Activated naive CD8-positive, alpha-beta T cell treated with anti-CD3 and anti-CD28 coated beads for 36 hours (primary cell): ENCODE measurements around the gene ZNF768. TPM values are rescaled to one million over a fixed set of nuclear protein-coding genes. Genes with fewer than 3 reads are reported as not detected.

Source experiments
- DNase-seq: peaks from one replicate; pipeline ENCODE4 v3.0.0; 2021
- H3K27ac Mint-ChIP-seq: one replicate; pipeline ENCODE4 v1.8.0; 2022; ENCODE audit warnings: mild to moderate bottlenecking, moderate library complexity, mixed read lengths
- H3K27me3 Mint-ChIP-seq: one replicate; pipeline ENCODE4 v1.8.0; 2022; ENCODE audit warnings: mild to moderate bottlenecking, mixed read lengths
- H3K36me3 Mint-ChIP-seq: one replicate; pipeline ENCODE4 v1.8.0; 2021; ENCODE audit warnings: mild to moderate bottlenecking, mixed read lengths
- H3K4me1 Mint-ChIP-seq: one replicate; pipeline ENCODE4 v1.8.0; 2021; ENCODE audit warnings: mixed read lengths
- H3K4me3 Mint-ChIP-seq: one replicate; pipeline ENCODE4 v1.8.0; 2022; ENCODE audit warnings: mild to moderate bottlenecking, moderate library complexity, mixed read lengths
- H3K9me3 Mint-ChIP-seq: one replicate; pipeline ENCODE4 v1.8.0; 2022; ENCODE audit warnings: mixed read lengths
- total RNA-seq, 2 experiments: library from RNA; stranded (reverse); gene quantifications; one replicate each; pipeline ENCODE4 v1.2.3, GENCODE V29; 2021

ZNF768 gene
- total RNA-seq, 2 experiments from 2014 or later = 11.4 to 11.8 TPM

DNA sequence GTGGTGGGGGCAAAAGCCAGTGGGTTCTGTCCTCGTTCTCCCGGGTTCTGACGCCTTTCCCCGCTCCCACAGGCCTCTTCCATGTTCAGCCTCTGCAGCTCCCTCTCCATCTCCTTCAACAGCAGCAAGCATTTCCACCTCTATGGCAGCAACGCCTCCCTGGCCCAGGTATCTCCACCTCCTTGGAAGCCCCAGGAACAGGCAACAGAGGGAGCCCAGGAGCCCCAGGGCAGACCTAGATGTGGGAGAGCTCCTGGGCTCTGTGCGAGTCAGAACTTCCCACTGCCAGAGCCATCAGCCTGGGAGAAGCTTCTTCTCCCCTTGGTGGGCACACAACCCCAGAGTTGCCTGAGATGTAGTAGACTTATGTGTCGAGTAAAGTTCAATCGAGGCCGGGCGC is 7.8 kb downstream of the ZNF768 start:
- no peaks in the 10 kb centered on the region for H3K9me3 Mint-ChIP-seq
- H3K4me1 Mint-ChIP-seq = peaks cover 11% of the 10 kb centered on the region
- peak overlapping the region; percentile 20 for H3K27ac Mint-ChIP-seq
- no peak overlapping the region for H3K4me3 Mint-ChIP-seq
- no peak for DNase-seq
- H3K36me3 Mint-ChIP-seq = peaks cover 56% of the 10 kb centered on the region
- no peaks in the 10 kb centered on the region for H3K27me3 Mint-ChIP-seq

DNA sequence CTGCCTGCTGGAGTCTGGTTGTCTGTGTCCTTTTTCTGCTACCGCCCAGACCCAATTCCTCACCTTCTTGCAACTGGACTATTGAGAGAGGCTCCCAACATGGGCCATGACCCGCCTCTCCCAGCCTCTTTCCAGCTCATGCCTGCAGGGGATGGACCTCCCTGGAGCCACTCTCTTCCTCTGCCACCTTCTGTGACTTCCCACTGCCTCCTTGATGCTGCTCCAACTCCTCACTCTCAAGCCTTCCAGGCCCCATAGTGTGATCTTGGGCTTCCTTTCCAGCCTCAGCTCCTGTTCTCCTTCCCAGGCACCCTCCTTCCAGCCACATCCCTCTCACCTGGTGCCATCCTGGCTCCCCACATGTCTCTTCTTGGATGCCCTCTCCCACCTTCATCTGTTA is 11.1 kb downstream of the ZNF768 start:
- H3K9me3 Mint-ChIP-seq = no peaks in the 10 kb centered on the region
- DNase-seq = no peak
- H3K4me3 Mint-ChIP-seq = no peak overlapping the region
- H3K27ac Mint-ChIP-seq = peak overlapping the region; percentile 38
- no peaks in the 10 kb centered on the region for H3K27me3 Mint-ChIP-seq
- peaks cover 11% of the 10 kb centered on the region for H3K4me1 Mint-ChIP-seq
- H3K36me3 Mint-ChIP-seq = peaks cover 70% of the 10 kb centered on the region

DNA sequence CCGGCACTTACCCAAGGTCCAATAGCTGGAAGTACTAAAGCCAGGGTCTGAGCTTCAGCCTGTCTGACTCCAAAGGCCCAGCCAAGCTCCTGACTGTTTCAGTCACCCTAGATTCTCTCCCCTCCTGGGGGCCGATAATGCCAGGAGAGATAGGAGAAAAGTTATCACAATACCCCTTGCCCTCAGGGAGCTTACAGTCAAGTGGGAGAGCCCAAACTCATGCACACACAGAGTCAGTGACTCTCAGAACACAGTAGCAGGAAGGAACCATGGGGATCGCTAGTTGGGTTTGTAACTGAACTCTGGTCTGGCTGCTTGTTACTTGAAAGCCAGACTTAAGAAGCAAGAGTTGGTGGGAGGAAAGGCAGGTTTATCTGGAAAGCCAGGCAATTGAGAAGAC is 14.9 kb downstream of the ZNF768 start:
- no peak overlapping the region for H3K27ac Mint-ChIP-seq
- no peak overlapping the region for H3K4me3 Mint-ChIP-seq
- H3K4me1 Mint-ChIP-seq = peaks cover 2% of the 10 kb centered on the region
- H3K27me3 Mint-ChIP-seq = no peaks in the 10 kb centered on the region
- peaks cover 52% of the 10 kb centered on the region for H3K36me3 Mint-ChIP-seq
- DNase-seq = no peak
- no peaks in the 10 kb centered on the region for H3K9me3 Mint-ChIP-seq

DNA sequence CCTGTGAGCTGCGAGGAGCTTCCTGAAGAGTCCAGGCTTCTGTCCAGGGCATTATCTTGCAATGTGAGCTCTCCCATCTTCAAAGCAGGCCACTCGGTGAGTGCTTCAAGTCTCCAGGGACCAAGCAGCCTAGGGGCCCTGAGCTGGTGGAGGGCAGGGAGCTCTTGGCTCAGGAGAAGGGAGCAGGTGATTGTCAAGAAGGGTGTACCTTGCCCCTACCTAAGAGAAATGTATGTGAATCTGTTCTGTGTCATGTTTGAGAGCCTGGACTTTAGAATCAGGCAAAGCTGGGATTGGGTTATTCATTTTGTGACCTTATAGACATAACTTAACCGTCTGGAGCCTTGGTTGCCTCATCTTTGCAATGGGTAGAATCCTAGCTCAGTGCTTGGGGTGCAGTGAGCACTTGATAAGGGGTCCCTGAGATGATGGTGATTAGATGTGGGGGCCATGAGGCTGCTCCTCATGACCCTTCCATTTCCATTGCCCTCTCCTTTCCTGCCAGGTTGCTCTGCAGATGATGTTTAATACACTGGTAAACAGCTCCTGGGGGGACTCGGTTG is 15.9 kb downstream of the ZNF768 start:
- Mint-ChIP-seq H3K4me3 (no peak overlapping the region), H3K27ac (peak overlapping the region; percentile 17), H3K36me3 (peaks cover 49% of the 10 kb centered on the region), H3K9me3 (no peaks in the 10 kb centered on the region), H3K27me3 (no peaks in the 10 kb centered on the region), H3K4me1 (peaks cover 2% of the 10 kb centered on the region)
- DNase-seq = no peak

DNA sequence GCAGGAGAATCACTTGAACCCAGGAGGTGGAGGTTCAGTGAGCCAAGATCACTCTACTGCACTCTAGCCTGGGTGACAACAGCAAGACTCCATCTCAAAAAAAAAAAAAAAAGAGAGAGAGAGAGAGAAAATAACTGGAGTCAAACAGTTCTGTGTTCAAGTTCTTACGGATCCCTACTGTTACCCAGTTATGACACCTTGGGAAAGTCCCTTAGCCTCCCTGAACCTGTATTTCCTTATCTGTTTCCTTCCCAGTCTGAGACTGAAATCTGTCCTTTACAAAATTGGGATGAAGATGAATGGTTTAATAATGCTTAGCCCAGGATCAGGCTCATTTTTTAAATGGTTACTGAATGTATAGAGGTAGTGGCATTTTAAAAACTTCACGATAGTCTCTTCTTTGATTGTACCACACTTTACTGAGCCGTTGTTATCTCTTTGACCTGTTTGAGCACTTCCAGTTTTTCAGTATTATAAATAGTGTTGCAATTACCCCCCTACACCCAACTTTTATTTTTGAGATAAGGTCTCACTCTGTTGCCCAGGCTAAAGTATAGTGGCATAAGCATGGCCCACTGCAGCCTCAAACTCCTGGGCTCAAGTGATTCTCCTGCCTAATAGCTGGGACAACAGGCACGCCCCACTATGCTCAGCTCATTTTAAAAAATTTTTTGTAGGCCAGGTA is 17.1 kb downstream of the ZNF768 start:
- DNase-seq = no peak
- H3K27me3 Mint-ChIP-seq = no peaks in the 10 kb centered on the region
- no peaks in the 10 kb centered on the region for H3K9me3 Mint-ChIP-seq
- no peak overlapping the region for H3K4me3 Mint-ChIP-seq
- H3K4me1 Mint-ChIP-seq = peaks cover 2% of the 10 kb centered on the region
- H3K36me3 Mint-ChIP-seq = peaks cover 45% of the 10 kb centered on the region
- peak overlapping the region; percentile 43 for H3K27ac Mint-ChIP-seq

DNA sequence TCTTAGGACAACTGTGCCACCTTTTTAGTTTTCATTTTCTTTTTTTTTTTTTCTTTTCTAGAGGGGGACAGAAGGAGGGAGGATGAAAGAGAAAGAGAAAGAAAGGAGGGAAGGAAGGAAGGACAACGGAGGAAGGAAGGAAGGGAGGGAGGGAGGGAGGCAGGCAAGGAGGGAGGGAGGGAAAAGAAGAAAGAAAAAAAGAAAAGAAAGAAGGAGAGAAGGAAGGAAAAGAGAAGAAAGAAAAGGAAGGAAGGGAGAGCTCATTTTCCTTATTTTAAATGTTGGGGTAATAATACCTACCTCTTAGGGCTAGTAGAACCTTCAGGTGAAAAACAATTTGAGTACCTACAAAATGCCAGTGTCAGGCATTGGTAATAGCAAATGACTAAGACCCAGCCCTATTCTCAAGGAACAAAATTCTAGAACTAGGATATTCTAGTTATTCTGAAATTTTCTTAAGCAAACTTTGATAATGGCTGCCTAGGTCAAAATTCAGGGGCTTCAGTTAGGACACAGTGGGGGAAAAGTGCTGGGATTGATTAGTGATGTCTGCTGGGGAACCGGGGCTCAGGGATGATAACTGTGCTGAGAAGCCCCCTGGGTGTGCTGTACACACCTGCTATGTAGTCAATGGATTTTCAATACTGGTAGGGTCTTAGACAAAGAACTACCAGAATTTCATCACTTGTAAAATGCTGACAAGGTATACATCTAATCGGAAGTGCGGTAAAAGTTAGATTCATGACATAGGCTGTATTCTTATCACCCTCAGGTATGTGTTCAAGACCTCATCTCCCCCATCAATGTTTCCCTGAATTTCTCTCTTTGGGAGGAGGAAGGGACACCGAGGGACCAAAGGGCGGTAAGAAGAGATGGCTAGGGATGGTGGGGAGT is 22.7 kb downstream of the ZNF768 start:
- peaks cover 32% of the 10 kb centered on the region for H3K36me3 Mint-ChIP-seq
- H3K27ac Mint-ChIP-seq = peak overlapping the region; percentile 69
- peaks cover 3% of the 10 kb centered on the region for H3K4me1 Mint-ChIP-seq
- DNase-seq = no peak
- no peaks in the 10 kb centered on the region for H3K9me3 Mint-ChIP-seq
- no peak overlapping the region for H3K4me3 Mint-ChIP-seq
- H3K27me3 Mint-ChIP-seq = no peaks in the 10 kb centered on the region

DNA sequence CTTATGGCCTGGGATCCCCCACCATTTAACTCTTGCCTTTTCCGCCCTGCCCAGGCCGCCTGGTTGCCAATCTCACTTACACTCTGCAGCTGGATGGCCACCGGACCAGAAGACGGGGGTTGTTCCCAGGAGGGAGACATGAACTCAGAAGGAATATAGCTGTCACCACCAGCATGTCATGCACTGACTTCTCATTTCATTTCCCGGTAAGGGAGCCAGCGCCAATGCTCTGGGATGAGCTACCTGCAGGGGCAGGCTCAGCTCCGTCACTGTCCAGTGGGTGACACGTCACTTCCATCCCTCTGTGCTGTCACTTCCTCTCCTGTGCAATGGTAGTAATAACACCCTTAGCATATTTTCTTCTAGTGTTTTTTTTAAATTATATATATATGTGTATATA is 27.1 kb downstream of the ZNF768 start:
- Mint-ChIP-seq H3K4me3 (no peak overlapping the region), H3K27ac (no peak overlapping the region), H3K9me3 (no peaks in the 10 kb centered on the region), H3K4me1 (peaks cover 5% of the 10 kb centered on the region), H3K36me3 (peaks cover 37% of the 10 kb centered on the region), H3K27me3 (no peaks in the 10 kb centered on the region)
- no peak for DNase-seq

DNA sequence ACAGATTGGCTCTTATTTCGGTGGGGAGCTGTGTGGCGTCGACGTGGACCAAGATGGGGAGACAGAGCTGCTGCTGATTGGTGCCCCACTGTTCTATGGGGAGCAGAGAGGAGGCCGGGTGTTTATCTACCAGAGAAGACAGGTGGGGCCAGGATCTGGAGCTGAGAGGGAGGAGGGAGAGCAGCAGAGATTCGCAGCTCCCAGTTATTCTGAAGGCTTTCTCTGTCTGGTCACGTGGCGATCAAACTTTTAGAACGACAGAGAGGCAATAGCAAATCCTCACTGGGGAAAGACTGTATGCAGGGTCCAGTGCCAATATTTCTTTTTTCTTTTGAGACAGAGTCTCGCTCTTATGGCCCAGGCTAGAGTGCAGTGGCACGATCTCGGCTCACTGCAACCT is 31.7 kb downstream of the ZNF768 start:
- H3K4me3 Mint-ChIP-seq = no peak overlapping the region
- no peaks in the 10 kb centered on the region for H3K9me3 Mint-ChIP-seq
- DNase-seq = no peak
- peaks cover 24% of the 10 kb centered on the region for H3K4me1 Mint-ChIP-seq
- H3K27ac Mint-ChIP-seq = peak overlapping the region; percentile 26
- H3K36me3 Mint-ChIP-seq = peaks cover 47% of the 10 kb centered on the region
- no peaks in the 10 kb centered on the region for H3K27me3 Mint-ChIP-seq

DNA sequence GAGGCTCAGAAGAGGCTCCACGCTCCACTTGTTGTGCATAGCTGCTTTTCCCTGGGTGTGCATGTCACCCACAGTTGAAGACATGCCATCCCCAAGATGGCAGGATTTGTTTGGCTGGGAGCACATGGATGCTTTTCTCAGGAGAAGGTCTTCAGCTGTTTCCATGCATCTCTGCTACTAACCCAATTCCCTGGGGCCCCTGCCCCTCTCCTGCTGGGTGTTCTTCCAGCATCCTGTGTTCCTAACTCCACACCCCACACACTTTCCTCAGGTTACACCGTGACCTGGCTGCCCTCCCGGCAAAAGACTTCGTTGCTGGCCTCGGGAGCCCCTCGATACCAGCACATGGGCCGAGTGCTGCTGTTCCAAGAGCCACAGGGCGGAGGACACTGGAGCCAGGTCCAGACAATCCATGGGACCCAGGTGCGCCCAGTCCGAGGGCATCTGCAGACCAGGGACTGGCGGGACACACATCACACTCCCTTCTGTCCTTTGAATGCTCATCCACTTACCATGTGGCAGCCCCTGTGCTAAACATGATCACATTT is 32.4 kb downstream of the ZNF768 start:
- peaks cover 48% of the 10 kb centered on the region for H3K36me3 Mint-ChIP-seq

DNA sequence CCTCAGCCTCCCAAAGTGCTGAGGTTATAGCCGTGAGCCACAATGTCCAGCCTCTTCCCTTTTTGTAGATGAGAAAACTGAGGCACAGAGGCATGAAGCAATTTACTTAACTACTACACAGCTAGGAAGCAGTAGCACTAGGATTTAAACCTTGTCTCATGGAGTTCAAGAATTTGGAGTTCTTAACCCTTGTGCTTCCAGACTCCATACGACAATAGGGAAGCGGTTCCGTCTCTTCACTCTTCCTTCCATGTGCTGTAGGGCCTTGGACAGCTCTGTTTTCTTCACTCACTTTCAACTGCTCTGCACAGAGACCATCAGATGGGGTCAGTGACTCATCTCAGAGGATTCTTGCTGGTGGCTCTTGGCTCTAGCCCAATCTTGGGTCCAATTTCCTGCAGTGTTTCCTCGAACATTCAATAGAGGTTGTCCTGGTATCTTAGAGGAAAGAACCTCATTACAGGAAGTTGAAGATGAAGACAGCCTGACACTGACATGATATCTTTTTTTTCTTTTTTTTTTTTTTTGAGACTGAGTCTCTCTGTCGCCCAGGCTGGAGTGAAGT is 34.5 kb downstream of the ZNF768 start:
- Mint-ChIP-seq H3K4me3 (no peak overlapping the region), H3K4me1 (peaks cover 33% of the 10 kb centered on the region), H3K36me3 (peaks cover 54% of the 10 kb centered on the region)

More for the DNA sequence above, 32.4 kb downstream of the ZNF768 start:
- Mint-ChIP-seq H3K27ac (no peak overlapping the region), H3K4me1 (peaks cover 27% of the 10 kb centered on the region), H3K4me3 (no peak overlapping the region), H3K27me3 (no peaks in the 10 kb centered on the region), H3K9me3 (no peaks in the 10 kb centered on the region)
- DNase-seq = no peak

DNA sequence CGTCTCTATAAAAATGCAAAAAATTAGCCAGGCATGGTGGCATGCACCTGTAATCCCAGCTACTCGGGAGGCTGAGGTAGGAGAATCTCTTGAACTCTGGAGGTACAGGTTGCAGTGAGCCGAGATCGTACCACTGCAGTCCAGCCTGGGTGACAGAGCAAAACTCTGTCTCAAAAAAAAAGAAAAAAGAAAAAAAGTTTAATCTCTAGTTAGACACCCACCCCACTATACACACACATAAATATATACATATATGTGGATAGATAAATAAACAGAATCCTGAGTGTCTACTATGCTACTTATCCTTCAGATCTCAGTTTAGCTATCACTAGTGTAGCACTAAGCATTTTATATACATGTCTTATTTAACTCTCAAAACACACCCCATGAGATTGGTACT is 35.1 kb downstream of the ZNF768 start:
- peak overlapping the region; percentile 75 for H3K27ac Mint-ChIP-seq

More for the DNA sequence above, 34.5 kb downstream of the ZNF768 start:
- Mint-ChIP-seq H3K27ac (peak overlapping the region; percentile 75), H3K9me3 (no peaks in the 10 kb centered on the region), H3K27me3 (no peaks in the 10 kb centered on the region)
- peak; percentile 37 for DNase-seq

DNA sequence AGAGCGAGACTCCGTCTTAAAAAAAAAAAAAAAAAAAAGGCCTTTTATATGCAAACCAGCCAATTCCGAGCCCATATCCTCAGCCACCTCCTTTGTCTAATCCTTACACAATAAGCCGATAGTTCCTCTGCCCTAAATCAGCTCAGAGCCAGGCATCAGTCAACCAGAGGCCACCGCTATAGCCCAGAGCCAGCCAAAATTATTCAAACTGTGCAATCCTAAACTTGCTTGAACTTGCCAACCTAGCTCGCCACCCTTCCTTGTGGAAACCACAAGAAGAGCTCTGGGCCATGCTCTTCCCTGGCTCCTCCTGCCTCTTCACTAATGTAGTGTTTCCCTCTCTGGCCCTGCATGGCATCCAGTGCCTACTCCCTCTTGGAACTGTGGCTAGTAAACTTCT is 36.2 kb downstream of the ZNF768 start:
- Mint-ChIP-seq H3K4me3 (no peak overlapping the region), H3K9me3 (no peaks in the 10 kb centered on the region), H3K27me3 (no peaks in the 10 kb centered on the region), H3K36me3 (peaks cover 57% of the 10 kb centered on the region), H3K27ac (peak overlapping the region; percentile 75), H3K4me1 (peaks cover 38% of the 10 kb centered on the region)
- no peak for DNase-seq

More for the DNA sequence above, 35.1 kb downstream of the ZNF768 start:
- H3K36me3 Mint-ChIP-seq = peaks cover 56% of the 10 kb centered on the region
- no peak overlapping the region for H3K4me3 Mint-ChIP-seq
- H3K9me3 Mint-ChIP-seq = no peaks in the 10 kb centered on the region
- H3K27me3 Mint-ChIP-seq = no peaks in the 10 kb centered on the region
- peaks cover 34% of the 10 kb centered on the region for H3K4me1 Mint-ChIP-seq
- no peak for DNase-seq

DNA sequence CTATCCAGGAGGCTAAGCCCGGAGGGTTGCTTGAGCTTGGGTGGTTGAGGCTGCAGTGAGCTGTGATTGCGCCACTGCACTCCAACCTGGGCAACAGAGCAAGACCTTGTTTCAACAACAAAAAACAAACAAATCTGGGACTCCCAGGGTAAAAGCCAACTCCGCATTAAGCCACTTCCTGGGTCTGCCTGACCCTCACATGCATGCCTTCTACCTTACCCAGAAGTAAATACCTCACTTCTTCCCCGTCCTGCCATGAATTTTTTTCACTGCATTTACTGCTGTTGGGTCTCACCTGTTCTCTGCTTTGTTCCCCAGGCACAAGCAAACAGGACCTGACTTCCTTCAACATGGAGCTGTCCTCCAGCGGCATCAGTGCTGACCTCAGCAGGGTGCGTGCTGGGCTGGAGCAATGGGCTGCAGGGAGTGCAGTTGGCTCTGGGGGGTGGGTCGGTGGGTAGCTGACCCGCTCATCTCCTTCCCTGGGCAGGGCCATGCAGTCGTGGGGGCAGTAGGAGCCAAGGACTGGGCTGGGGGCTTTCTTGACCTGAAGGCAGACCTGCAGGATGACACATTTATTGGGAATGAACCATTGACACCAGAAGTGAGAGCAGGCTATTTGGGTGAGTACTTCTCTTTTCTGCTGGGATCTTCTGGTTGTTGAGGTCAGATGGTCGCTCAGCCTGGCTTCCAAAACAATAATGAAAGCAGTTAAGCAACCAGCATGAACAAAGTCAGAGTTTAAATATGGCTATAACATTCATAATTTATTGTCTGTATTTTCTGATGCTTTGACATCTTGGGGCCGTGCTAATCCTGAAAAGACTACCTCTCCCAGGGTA is 37.4 kb downstream of the ZNF768 start:
- no peak overlapping the region for H3K4me3 Mint-ChIP-seq
- peak overlapping the region; percentile 58 for H3K27ac Mint-ChIP-seq
- DNase-seq = no peak
- H3K9me3 Mint-ChIP-seq = no peaks in the 10 kb centered on the region
- peaks cover 42% of the 10 kb centered on the region for H3K4me1 Mint-ChIP-seq
- peaks cover 57% of the 10 kb centered on the region for H3K36me3 Mint-ChIP-seq
- no peaks in the 10 kb centered on the region for H3K27me3 Mint-ChIP-seq

DNA sequence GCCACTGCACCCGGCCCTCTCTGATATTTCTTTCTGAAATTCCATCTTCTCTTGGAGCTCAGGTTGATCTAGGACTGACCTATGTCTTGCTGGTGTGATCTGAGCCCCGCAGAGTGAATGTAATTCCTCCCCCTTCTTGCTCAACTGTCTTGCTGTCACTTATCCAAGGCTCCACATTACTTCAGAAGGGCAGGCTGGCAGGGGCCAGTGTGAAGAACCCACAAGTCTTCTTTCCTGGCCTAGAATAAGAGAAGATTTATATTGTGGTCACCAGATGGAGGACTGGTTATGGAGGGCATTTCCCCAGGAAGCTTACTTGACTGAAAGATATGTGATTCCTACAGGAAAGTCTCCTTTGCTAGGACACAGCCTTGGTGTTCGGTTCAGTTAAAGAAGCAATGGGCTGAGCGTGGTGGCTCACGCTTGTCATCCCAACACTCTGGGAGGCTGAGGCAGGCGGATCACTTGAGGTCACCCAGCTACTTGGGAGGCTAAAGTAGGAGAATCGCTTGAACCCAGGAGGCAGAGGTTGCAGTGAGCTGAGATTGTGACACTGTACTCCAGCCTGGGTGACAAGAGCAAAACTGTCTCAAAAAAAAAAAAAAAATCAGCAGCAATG is 40.4 kb downstream of the ZNF768 start:
- H3K27ac Mint-ChIP-seq = peak overlapping the region; percentile 75

More for the DNA sequence above, 40.4 kb downstream of the ZNF768 start:
- Mint-ChIP-seq H3K4me3 (no peak overlapping the region), H3K36me3 (peaks cover 67% of the 10 kb centered on the region), H3K27me3 (no peaks in the 10 kb centered on the region), H3K4me1 (peaks cover 41% of the 10 kb centered on the region), H3K9me3 (no peaks in the 10 kb centered on the region)
- no peak for DNase-seq
